Upper lobe of left lung (tissue), 6 donors: ENCODE measurements around the gene ERBIN. TPM values are rescaled to one million over a fixed set of nuclear protein-coding genes. Genes with fewer than 3 reads are reported as not detected.
A peak's percentile ranks its signal among the peaks of the same experiment; 100 is the strongest.
"Not testable (repeated sequence)": the region's sequence is repeated elsewhere in the genome, so short reads cannot be mapped to it uniquely, and the experiment has no call there.

Source experiments
- ATAC-seq, 2 donors: fragments of 200-7000 bp; cut with Tn5 transposase; one replicate each; pipeline ENCODE4 v1.9.1; 2022; ENCODE audit warnings: mild to moderate bottlenecking in 2 of 2, moderate library complexity in 2 of 2; ENCODE audit not compliant: low FRiP score in 2 of 2
- DNase-seq, 2 donors: peaks; one replicate each; pipeline ENCODE4 v3.0.0-alpha.2; 2019 to 2020
- H3K27ac ChIP-seq, 4 donors: fragments of 200-600 bp; sonication (generic); one replicate each; pipeline ENCODE4 v1.5.1; 2016 to 2019
- H3K27me3 ChIP-seq, 4 donors: fragments of 200-600 bp; sonication (generic); one replicate each; pipeline ENCODE4 v1.5.1; 2017 to 2019
- H3K36me3 ChIP-seq, 4 donors: fragments of 200-600 bp; sonication (generic); one replicate each; pipeline ENCODE4 v1.5.1; 2016 to 2019
- H3K4me1 ChIP-seq, 4 donors: fragments of 200-600 bp; sonication (generic); one replicate each; pipeline ENCODE4 v1.5.1; 2018 to 2019
- H3K4me3 ChIP-seq, 4 donors: fragments of 200-600 bp; sonication (generic); one replicate each; pipeline ENCODE4 v1.5.1; 2017 to 2019; ENCODE audit warnings: mild to moderate bottlenecking in 2 of 4, moderate library complexity in 1 of 4
- H3K9me3 ChIP-seq, 4 donors: fragments of 200-600 bp; sonication (generic); one replicate each; pipeline ENCODE4 v1.5.1; 2018 to 2019
- EP300 ChIP-seq, 4 donors: sonication (generic); formaldehyde crosslinking; IDR thresholded peaks; one replicate each; pipeline ENCODE4 v1.5.1; 2017; ENCODE audit warnings: antibody characterized with exemption in 4 of 4, control low read depth in 2 of 4
- POLR2A ChIP-seq, 4 donors: fragments of 450-650 bp; IDR thresholded peaks; one replicate each; pipeline ENCODE4 v1.5.1; 2016 to 2017; ENCODE audit warnings: antibody characterized with exemption in 4 of 4, mild to moderate bottlenecking in 2 of 4
- POLR2AphosphoS5 ChIP-seq, 2 donors: sonication (generic); formaldehyde crosslinking; IDR thresholded peaks; one replicate each; pipeline ENCODE4 v1.5.1; 2017; ENCODE audit warnings: antibody characterized with exemption in 2 of 2
- WGBS, 2 donors: methylation state at CpG; one replicate each; pipeline ENCODE4 v1.1.5; 2017 to 2018; 5-methylcytosine and 5-hydroxymethylcytosine counted together
- total RNA-seq, 6 donors: library from RNA; depleted of rRNA in 4 of 6; stranded (reverse); fragments of >200 nt in 4 of 6; gene quantifications; one replicate each; pipeline versions ENCODE4 v1.1.0 to v1.2.1, GENCODE V29; 2016 to 2021
- TF ChIP-seq, protein P1 (sequence below), 6 experiments: fragments of 450-650 bp in 4 of 6; fragments of 200-600 bp in 2 of 6; sonication (generic) in 2 of 6; IDR thresholded peaks; one replicate each; pipeline ENCODE4 v1.5.1; 2016 to 2019; ENCODE audit warnings: antibody characterized with exemption in 6 of 6
- donor health status: DM: no; HTN: no; CAD: no; lungs with moderate emphysema.
- donor health status: DM: no; HTN: yes; CAD: no; lungs with severe emphysema.

ERBIN gene
- total RNA-seq, 6 donors from 2014 or later: 21.0 to 111 (median 58.2) TPM

DNA sequence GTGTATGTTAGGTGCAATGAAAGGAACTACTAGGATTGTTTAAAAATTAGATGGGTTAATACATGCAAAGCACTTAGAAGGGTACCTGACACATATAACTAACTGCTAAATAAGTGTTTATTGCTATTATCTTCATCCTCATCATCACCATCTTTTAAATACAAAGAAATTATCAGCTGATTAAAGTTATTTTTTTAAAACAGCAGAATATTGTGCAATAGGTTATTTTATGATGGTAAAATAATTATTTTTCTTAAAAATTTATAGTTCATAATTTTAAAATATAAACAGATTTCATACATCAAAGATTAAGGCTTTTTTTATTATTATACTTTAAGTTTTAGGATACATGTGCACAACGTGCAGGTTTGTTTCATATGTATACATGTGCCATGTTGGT lies 130.9 kb downstream of the ERBIN start:
- H3K4me3 ChIP-seq: no peak overlapping the region
- DNase-seq: no peak
- no peaks in the 10 kb centered on the region for H3K9me3 ChIP-seq
- ATAC-seq: no peak
- no peaks in the 10 kb centered on the region for H3K27me3 ChIP-seq
- 93 to 100% methylated on average over 1 of the region's 1 CpG for WGBS, 2 donors
- H3K36me3 ChIP-seq: peaks cover 3 to 25% (median 5%) of the 10 kb centered on the region in 4 donors
- no peaks in the 10 kb centered on the region for H3K4me1 ChIP-seq
- no peak overlapping the region for H3K27ac ChIP-seq
- no peak for TF ChIP-seq POLR2AphosphoS5 (IDR thresholded peaks at IDR 0.05)
- TF ChIP-seq POLR2A (IDR thresholded peaks at IDR 0.05): no peak
- TF ChIP-seq, protein P1, sequence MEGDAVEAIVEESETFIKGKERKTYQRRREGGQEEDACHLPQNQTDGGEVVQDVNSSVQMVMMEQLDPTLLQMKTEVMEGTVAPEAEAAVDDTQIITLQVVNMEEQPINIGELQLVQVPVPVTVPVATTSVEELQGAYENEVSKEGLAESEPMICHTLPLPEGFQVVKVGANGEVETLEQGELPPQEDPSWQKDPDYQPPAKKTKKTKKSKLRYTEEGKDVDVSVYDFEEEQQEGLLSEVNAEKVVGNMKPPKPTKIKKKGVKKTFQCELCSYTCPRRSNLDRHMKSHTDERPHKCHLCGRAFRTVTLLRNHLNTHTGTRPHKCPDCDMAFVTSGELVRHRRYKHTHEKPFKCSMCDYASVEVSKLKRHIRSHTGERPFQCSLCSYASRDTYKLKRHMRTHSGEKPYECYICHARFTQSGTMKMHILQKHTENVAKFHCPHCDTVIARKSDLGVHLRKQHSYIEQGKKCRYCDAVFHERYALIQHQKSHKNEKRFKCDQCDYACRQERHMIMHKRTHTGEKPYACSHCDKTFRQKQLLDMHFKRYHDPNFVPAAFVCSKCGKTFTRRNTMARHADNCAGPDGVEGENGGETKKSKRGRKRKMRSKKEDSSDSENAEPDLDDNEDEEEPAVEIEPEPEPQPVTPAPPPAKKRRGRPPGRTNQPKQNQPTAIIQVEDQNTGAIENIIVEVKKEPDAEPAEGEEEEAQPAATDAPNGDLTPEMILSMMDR (IDR thresholded peaks at IDR 0.05): no peak
- TF ChIP-seq EP300 (IDR thresholded peaks at IDR 0.05): no peak

DNA sequence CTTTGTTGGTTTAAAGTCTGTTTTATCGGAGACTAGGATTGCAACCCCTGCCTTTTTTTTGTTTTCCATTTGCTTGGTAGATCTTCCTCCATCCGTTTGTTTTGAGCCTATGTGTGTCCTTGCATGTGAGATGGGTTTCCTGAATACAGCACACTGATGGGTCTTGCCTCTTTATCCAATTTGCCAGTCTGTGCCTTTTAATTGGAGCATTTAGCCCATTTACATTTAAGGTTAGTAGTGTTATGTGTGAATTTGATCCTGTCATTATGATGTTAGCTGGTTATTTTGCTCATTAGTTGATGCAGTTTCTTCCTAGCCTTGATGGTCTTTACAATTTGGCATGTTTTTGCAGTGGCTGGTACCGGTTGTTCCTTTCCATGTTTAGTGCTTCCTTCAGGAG lies 134.9 kb downstream of the ERBIN start:
- 93 to 98% methylated on average over 2 of the region's 3 CpGs for WGBS, 2 donors
- not testable (repeated sequence) for H3K27ac ChIP-seq, H3K4me3 ChIP-seq, H3K4me1 ChIP-seq, H3K9me3 ChIP-seq, ATAC-seq, DNase-seq, H3K27me3 ChIP-seq
- peaks cover 0 to 13% (median 2%) of the 10 kb centered on the region in 4 donors for H3K36me3 ChIP-seq

DNA sequence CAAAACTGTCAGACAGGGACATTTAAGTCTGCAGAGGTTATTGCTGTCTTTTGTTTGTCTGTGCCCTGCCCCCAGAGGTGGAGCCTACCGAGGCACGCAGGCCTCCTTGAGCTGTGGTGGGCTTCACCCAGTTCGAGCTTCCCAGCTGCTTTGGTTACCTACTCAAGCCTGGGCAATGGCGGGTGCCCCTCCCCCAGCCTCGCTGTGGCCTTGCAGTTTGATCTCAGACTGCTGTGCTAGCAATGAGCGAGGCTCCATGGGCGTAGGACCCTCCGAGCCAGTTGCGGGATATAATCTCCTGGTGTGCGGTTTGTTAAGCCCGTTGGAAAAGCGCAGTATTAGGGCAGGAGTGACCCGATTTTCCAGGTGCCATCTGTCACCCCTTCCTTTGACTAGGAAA lies 136.7 kb downstream of the ERBIN start:
- not testable (repeated sequence) for H3K27ac ChIP-seq, H3K4me3 ChIP-seq, H3K4me1 ChIP-seq, H3K9me3 ChIP-seq, H3K27me3 ChIP-seq, ATAC-seq
- DNase-seq: peak in 1 of 2 donors; percentile 41
- H3K36me3 ChIP-seq: peaks cover 0 to 21% (median 2%) of the 10 kb centered on the region in 4 donors
- WGBS, 2 donors: 97 to 99% methylated on average over 12 to 13 of the region's 13 CpGs

DNA sequence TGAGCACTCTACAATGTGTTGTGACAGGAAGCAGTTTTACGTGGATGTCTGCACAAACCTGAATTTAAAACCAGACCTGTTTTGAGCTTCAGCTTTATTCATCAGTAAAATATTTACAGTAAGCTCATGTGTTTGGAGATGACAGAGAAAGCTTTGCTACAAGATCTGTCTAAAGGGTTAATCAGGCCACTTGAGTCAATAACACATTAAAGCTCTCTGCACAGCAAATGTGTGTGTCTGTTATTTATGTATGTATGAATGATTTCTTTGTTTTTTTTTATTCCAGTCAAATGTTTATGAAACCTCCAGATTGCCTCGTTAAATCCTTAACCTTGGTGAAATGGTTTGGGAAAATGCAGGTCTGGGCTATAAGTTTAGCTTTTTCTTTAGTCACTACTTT lies 140.5 kb downstream of the ERBIN start:
- DNase-seq: no peak
- WGBS, 2 donors: 78 to 90% methylated on average over 2 of the region's 2 CpGs
- H3K36me3 ChIP-seq: peaks cover 0 to 42% (median 6%) of the 10 kb centered on the region in 4 donors

DNA sequence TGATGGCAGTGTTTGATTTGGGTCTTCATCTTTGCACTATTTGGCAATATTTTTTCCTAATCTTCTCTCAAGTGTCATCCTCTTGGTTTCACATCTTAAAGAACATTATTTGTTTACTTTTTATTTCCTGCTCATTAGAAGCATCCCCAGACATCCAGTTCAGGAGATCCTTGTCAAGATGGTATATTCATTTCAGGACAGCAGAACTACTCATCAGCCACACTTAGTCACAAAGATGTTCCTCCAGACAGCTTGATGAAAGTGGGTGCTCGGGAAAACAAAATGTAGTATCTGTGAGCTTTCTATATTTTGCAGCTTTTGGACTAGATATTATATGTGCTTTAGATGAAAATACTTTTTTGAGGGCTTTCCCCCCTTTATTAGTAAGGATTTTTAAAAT lies 145.7 kb downstream of the ERBIN start:
- WGBS, 2 donors: 75 to 79% methylated on average over 1 of the region's 1 CpG
- Histone ChIP-seq H3K27me3 (no peaks in the 10 kb centered on the region), H3K27ac (no peak overlapping the region), H3K4me1 (no peaks in the 10 kb centered on the region), H3K36me3 (peaks cover 0 to 31% (median 5%) of the 10 kb centered on the region in 4 donors), H3K9me3 (no peaks in the 10 kb centered on the region), H3K4me3 (no peak overlapping the region)
- ATAC-seq (no peak), DNase-seq (no peak)
- no peak for TF ChIP-seq EP300 (IDR thresholded peaks at IDR 0.05)
- TF ChIP-seq POLR2A (IDR thresholded peaks at IDR 0.05): no peak
- TF ChIP-seq POLR2AphosphoS5 (IDR thresholded peaks at IDR 0.05): no peak
- TF ChIP-seq, protein P1 (IDR thresholded peaks at IDR 0.05): no peak

More for the DNA sequence above, 140.5 kb downstream of the ERBIN start:
- Histone ChIP-seq H3K9me3 (no peaks in the 10 kb centered on the region), H3K4me1 (no peaks in the 10 kb centered on the region), H3K27ac (no peak overlapping the region), H3K4me3 (no peak overlapping the region), H3K27me3 (no peaks in the 10 kb centered on the region)
- TF ChIP-seq, protein P1 (IDR thresholded peaks at IDR 0.05): no peak
- TF ChIP-seq EP300 (IDR thresholded peaks at IDR 0.05) (no peak), POLR2A (IDR thresholded peaks at IDR 0.05) (no peak), POLR2AphosphoS5 (IDR thresholded peaks at IDR 0.05) (no peak)
- ATAC-seq: no peak

DNA sequence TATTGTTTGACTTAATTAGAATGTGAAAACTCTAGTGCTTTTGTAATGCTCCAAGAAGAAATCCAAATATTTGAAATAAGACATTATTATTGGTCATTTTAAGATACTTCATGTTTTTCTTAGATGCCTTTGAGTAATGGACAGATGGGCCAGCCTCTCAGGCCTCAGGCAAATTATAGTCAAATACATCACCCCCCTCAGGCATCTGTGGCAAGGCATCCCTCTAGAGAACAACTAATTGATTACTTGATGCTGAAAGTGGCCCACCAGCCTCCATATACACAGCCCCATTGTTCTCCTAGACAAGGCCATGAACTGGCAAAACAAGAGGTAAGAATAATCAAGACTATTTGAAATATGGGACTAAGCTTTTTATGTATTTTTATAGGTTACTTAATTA lies 148.5 kb downstream of the ERBIN start:
- Histone ChIP-seq H3K36me3 (peaks cover 0 to 39% (median 7%) of the 10 kb centered on the region in 4 donors), H3K27ac (no peak overlapping the region), H3K4me1 (no peaks in the 10 kb centered on the region), H3K9me3 (no peaks in the 10 kb centered on the region), H3K27me3 (no peaks in the 10 kb centered on the region), H3K4me3 (no peak overlapping the region)
- TF ChIP-seq, protein P1 (IDR thresholded peaks at IDR 0.05): no peak
- TF ChIP-seq POLR2A (IDR thresholded peaks at IDR 0.05): no peak
- no peak for TF ChIP-seq POLR2AphosphoS5 (IDR thresholded peaks at IDR 0.05)
- no peak for TF ChIP-seq EP300 (IDR thresholded peaks at IDR 0.05)
- no peak for ATAC-seq
- no peak for DNase-seq
